GM15510 (cell line): ENCODE results near the gene TMEM119.

ENCODE experiments used
- POLR2A ChIP-seq: IDR thresholded peaks from 3 replicates; pipeline ENCODE4 v1.6.1; 2011; ENCODE audit warnings: borderline replicate concordance; ENCODE audit not compliant: insufficient read length; ENCODE audit errors: extremely low read depth

The TMEM119 gene

GRCh38 chr12:108585864-108586263 is 12.0 kb downstream of the TMEM119 start:
- no peak for TF ChIP-seq POLR2A

- no peak for TF ChIP-seq POLR2A
These were observed 13.3 kb downstream of the TMEM119 start for GRCh38 chr12:108584456-108585065.

- TF ChIP-seq POLR2A: no peak
These were observed 13.9 kb downstream of the TMEM119 start for GRCh38 chr12:108583991-108584390.

- no peak for TF ChIP-seq POLR2A
These were observed 14.7 kb downstream of the TMEM119 start for GRCh38 chr12:108582978-108583770.

- TF ChIP-seq POLR2A: no peak
These were observed 15.4 kb downstream of the TMEM119 start for GRCh38 chr12:108582509-108582908.

GRCh38 chr12:108581311-108582227 is 16.3 kb downstream of the TMEM119 start:
- TF ChIP-seq POLR2A: no peak

GRCh38 chr12:108580531-108580930 is 17.4 kb downstream of the TMEM119 start:
- TF ChIP-seq POLR2A: no peak

- no peak for TF ChIP-seq POLR2A
These were observed 19.1 kb downstream of the TMEM119 start for GRCh38 chr12:108578813-108579212.

GRCh38 chr12:108578264-108578663 is 19.6 kb downstream of the TMEM119 start:
- no peak for TF ChIP-seq POLR2A

GRCh38 chr12:108577458-108577857 is 20.4 kb downstream of the TMEM119 start:
- no peak for TF ChIP-seq POLR2A

- TF ChIP-seq POLR2A: no peak
These were observed 21.1 kb downstream of the TMEM119 start for GRCh38 chr12:108576660-108577234.

GRCh38 chr12:108575199-108575912 is 22.5 kb downstream of the TMEM119 start:
- no peak for TF ChIP-seq POLR2A

- no peak for TF ChIP-seq POLR2A
These were observed 24.6 kb downstream of the TMEM119 start for GRCh38 chr12:108573317-108573716.

- no peak for TF ChIP-seq POLR2A
These were observed 25.6 kb downstream of the TMEM119 start for GRCh38 chr12:108572166-108572790.
